Measurements from ENCODE around the gene DCP1A. TPM values are rescaled to one million over a fixed set of nuclear protein-coding genes. Genes with fewer than 3 reads are reported as not detected.
A peak's percentile ranks its signal among the peaks of the same experiment; 100 is the strongest.
"Not testable (repeated sequence)": the region's sequence is repeated elsewhere in the genome, so short reads cannot be mapped to it uniquely, and the experiment has no call there.

The DCP1A gene
- total RNA-seq, 1 donor from 2014 or later: 12.2 TPM

DNA sequence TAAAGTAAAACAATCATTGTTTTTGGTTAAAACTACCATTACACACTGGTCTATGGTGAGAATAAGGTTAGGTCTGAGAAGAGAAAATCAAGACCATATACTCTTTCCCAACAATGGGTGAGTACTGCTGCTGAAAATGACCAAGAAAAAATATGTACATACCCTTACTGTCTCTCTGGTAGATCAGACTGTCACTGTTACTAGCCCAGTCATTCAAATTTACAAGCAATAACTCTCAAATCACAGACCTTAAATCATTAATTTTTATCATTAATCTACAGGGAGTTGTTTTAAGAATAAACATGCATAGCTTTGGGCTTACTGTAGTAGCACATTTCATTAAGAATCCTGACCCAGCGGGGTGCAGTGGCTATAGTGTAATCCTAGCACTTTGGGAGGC, 17.4 kb downstream of the DCP1A start:
- DNase-seq (ENCODE audit: low read depth): no peak

DNA sequence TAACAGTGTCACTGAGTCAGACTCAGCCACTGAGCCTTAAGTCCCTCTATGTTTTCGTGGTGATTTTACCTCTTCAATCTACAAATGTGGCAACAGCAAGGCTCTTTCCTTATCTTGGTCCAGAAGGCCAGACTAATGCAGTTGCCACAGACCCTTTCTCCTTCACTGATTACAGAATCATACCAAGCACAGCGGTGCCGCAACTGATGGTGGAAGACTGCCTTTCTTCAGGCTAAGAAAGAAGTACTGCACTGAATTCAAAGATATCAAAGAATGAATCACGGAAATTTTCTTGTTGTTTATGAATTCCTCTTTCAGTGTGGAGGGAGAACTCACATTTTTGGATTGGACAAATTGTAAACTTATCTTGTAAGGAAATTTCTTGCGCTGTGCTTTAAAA, 18.6 kb downstream of the DCP1A start:
- DNase-seq (ENCODE audit: low read depth): no peak

DNA sequence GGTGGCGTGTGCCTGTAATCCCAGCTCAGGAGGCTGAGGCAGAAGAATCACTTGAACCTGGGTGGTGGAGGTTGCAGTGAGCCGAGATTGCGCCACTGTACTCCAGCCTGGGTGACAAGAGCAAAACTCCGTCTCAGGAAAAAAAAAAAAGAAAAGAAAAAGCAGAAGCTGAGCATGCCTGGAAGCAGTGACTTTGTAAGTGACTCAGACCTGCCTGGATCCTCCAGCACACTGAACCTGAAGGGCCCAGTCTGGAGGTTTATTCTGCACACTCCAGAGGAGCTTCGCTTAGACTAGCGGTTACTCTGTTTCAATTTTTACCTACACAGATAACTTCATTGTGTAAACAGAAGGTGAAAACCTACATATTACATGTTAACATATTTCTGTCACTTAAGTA, 19.4 kb downstream of the DCP1A start:
- not testable (repeated sequence) for DNase-seq (ENCODE audit: low read depth)

DNA sequence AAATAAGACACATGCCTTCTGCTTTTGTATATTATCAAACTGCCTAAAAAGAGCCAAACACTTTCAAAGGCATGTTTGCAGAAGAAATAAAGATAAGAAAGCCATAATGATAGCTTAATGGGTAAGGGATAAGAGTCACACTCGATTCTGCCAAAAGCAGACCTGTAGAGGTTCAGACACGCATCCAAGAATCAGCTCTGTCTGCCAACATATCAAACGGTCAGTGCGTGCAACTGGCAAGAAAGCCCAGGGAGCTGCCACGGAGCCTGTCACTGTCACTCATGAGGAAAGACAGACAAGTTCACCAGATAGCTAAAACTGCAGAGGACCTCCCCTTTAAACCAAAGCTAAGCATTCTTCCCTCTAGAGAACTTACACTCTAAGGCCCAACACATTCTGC, 23.2 kb downstream of the DCP1A start:
- peak; percentile 83 for DNase-seq (ENCODE audit: low read depth)

DNA sequence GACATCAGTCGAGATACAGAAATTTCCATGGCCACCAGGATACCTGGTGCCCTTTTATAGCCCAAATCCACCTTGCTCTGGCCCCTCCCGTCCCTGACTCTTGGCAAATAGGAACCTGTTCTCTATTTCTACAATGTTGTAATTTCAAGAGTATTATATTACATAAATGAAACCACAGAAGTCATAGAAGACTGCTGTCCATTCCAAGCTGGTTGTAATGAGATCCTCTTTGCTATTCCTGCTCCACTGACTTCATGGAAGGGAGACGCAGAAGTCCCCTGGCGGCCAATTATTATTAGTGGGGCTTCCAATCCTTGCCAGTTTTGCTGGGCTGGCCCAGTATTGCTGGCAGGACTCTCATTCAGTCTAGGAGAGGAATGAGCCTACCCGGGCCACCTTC, 26.6 kb downstream of the DCP1A start:
- DNase-seq (ENCODE audit: low read depth): peak; percentile 91

DNA sequence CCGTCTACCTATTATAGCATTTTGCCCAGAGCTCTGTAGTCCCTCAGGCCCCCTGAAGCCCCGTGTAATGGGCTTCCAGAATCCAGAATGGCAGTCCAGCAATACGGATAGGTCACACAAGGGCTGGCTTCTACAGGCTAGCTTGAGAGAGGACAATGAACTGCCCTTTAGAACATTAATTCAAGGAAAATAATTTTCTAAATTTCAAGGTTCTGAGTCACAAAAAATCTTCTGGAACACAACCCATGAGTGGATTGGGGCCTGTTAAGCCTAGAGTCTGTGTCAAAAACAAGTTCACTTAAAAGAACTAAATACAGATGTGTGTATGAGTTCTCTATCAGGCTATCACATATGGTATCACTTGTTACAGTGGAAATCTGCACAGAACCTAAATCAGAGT, 28.8 kb downstream of the DCP1A start:
- DNase-seq (ENCODE audit: low read depth): no peak

DNA sequence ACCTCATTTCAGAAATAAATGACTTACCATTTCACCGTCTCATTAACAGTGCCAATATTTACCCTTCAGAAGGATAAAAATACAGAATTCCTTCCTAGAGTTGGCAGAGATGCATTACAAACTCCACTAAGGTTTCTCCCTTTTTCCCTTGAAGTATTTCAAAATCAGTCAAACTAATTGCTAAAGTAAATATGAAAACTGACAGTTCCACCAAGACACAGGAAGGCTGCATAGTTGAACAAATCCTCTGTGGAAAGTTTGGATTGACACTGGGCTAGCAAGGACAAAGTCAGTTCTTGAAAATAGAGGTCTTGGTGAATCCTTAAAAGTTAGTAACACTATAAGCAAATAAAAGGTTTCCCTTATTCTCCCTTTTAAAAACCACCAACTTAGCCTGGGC, 34.5 kb downstream of the DCP1A start:
- no peak for DNase-seq (ENCODE audit: low read depth)

DNA sequence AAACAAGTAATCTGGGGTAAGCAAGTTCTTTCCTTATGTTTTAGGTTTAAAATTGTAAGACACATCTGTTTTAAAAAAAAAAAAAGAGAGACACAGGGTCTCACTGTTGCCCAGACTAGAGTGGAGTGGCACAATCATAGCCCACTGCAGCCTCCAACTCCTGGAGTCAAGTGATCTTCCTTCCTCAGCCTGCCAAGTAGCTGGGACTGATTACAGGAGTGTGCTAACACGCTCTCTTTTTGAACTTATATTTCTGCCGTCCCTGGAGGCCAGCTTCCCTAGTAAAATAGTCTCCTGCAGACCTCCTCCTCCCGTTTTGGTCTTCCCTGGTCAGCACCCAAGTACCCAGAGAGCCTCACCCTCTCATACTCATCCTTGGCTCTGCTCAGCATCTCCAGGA, 35.5 kb downstream of the DCP1A start:
- DNase-seq (ENCODE audit: low read depth): no peak

DNA sequence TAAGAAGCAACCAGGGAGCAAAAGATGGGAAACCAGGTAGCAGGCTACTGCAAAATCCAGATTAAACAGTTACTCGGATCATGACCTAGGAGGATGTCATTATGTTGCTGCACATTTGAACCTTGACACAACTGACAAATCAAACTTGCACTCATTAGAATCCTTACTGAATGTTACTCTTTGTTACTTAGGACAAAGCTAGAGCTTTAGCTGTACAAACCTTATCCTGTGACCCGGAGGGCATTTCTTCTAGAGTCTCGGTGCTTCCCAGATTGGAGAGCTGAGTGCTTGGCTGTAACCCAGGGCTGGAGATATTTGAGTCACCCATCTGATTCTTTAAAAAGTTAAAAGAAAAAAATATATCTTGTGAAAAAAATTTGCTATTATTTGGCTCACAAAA, 43.4 kb downstream of the DCP1A start:
- no peak for DNase-seq (ENCODE audit: low read depth)

DNA sequence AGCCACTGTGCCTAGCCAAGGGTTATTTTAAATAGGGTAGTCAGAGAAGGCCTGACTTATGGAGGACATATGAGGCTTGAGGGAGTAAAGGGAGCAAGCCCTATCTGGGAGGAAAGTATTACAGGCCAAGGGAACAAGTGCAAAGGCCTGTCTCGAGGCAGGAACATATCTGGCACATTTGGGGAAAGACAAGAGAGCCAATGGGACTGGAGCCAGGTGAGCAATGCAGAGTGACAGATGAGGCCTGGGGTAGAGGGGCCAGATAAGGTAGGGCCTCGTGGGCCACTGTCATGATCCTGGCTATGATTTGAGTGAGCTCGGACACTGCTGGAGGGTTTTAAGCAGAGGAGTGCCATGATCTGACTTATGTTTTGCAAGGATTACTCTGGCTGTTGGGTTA, 43.8 kb downstream of the DCP1A start:
- no peak for DNase-seq (ENCODE audit: low read depth)

DNA sequence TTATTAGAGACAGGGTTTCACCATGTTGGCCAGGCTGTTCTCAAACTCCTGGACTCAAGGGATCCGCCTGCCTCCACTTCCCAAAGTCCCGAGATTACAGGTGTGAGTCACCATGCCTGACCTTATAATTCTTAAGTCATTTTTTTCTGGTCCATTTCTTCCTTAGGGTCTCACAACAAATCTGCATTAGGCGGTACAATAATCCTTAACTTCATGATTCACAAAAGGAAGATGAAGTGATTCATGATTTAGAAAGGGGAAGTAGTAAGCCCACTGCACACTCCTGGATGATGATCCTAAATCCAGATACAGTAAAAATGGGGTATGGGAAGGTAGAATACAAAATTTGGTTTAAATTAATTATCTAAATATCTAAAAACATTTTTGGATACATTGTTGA, 46.5 kb downstream of the DCP1A start:
- DNase-seq (ENCODE audit: low read depth): no peak

DNA sequence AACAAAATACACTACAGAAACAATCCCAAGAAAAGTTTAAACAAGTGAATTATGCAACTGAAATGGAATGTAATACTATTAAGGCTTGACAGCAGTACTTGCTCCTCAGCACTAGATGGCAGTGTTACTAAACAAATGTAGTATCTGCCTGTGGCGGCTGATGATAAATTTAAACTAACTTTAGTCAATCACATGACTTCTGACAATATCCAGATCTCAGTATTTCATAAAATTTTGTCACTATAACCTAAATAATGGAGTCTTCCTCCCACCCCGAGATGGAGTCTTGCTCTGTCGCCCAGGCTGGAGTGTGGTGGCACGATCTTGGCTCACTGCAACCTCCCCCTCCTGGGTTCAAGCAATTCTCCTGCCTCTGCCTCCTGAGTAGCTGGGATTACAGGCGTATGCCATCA, 47.7 kb downstream of the DCP1A start:
- DNase-seq (ENCODE audit: low read depth): peak; percentile 57

DNA sequence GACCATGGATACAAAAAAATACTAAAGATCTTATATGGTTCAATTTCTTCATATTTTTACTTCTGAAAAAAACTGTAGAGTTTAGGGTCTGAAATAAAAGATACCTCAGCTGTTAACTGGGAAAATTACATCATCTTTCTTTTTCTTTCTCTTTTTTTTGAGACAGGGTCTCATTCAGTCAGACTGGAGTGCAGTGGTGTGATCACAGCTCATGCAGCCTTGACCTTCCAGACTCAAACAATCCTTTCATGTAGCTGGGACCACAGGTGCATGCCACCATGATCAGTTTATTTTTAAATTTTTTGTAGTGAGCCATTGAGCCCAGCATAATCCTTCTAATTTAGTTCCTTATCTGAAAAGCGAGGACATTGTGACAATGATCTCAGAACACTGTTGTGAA, 51.9 kb downstream of the DCP1A start:
- peak; percentile 40 for DNase-seq (ENCODE audit: low read depth)

DNA sequence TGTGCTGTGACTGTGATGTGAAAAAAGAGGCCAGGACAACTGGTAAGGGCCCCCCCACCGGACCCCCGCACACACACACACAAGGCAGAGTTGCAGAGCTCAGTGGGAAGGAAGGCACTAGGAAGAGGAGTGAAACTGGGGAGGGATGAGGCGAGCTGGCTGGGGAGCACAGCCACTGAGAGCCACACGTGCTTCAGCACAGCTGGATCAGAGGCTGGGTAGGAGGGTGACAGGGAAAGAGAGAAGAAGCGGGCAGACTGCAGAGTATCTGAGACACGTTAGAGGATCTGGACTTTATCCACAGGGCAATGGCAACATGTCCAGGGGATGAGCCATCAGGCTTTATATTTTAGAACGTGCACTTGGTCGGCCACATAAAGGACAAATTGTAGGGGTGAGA, 53.5 kb downstream of the DCP1A start:
- no peak for DNase-seq (ENCODE audit: low read depth)

DNA sequence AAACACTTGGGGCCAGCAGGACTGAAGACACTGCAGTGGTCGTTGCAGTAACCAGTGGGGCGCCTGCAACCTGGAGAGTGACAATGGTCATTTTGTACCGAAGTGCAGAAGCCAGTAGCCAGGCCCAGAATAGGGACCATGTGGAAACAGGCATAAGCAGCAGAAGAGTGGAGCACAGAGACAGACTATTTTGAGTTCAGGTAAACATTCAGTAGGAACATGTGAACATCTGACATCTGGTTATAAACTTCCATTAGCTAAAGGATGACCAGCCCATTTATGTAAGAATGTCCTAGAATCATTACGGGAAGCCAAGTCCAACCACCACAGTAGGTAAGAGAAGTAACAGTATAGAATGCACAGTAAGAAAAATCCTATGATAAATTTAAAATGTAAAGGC, 59.1 kb downstream of the DCP1A start:
- no peak for DNase-seq (ENCODE audit: low read depth)

DNA sequence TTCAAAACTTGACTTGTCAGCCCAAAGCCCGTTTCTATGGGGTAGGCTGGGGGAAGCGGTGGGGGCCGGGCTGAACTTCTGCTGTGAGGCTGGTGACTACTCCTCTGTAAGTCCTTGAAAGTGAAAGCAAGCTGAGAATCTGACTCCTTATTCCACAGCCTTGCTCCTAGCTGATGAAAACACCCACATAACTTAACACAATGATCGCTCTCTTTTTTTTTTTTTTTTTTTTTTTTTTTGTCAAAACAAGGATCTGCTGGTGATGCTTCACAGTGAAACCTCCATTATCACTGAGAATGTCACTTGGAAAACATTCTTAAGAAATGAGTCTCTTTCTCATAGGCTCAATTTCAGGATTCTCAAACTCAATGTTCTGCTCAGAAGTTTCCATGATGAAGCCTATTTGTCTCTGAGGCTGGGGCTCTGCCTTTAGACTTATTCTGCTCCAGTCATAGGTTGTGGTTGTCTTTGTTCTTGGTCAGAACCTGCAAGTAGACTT, 60.2 kb downstream of the DCP1A start:
- DNase-seq (ENCODE audit: low read depth): no peak

DNA sequence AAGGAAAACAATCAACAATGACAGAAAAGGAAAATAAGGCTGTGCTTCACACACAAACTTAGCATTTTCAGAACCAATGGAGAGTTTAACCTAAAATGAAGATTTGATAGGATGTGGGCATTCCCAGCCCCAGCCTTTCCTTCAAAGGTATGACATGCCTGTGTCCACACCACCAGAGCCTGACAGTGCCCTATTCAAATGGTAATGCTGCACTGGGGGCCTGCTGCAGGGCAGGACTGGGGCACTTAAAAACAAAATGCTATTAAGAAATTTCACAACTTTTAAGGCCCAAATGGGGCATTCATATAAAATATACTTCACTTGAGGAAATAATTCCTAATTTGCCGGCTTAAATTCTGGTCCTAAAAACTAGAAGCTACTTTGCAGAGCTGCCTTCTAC, 60.6 kb downstream of the DCP1A start:
- DNase-seq (ENCODE audit: low read depth): no peak

DNA sequence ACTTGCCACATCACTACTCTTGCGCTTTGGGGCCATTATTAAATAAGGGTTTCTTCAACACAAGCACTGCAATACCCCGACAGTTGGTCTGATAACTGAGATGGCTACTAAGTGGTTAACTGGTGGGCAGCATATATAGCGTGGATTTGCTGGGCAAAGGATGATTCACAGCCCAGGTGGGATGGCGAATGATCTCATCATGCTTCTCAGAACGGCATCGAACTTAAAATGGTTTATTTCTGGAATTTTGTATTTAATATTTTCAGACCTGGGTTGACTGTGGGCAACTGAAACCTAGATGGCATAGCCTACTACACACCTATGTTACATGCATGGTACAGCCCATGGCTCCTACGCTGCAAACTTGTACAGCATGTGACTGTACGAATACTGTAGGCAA, 64.8 kb downstream of the DCP1A start:
- DNase-seq (ENCODE audit: low read depth): no peak

DNA sequence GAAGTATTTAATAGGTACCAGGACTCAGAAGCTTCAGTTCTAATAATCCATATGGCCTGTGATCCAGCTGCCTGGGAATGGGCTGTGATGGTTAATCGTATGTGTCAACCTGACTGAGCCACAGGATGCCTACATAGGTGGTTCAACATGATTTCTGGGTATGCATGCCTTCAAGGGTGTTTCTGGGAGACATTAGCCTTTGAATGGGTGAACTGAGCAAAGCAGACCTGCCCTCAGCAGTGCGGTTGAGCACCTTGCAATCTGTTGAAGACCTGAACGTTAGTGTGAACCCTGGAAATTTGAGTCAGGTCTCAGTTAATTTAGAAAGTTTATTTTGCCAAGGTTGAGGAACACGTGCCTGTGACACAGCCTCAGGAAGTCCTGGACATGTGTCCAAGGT, 68.7 kb downstream of the DCP1A start:
- no peak for DNase-seq (ENCODE audit: low read depth)

DNA sequence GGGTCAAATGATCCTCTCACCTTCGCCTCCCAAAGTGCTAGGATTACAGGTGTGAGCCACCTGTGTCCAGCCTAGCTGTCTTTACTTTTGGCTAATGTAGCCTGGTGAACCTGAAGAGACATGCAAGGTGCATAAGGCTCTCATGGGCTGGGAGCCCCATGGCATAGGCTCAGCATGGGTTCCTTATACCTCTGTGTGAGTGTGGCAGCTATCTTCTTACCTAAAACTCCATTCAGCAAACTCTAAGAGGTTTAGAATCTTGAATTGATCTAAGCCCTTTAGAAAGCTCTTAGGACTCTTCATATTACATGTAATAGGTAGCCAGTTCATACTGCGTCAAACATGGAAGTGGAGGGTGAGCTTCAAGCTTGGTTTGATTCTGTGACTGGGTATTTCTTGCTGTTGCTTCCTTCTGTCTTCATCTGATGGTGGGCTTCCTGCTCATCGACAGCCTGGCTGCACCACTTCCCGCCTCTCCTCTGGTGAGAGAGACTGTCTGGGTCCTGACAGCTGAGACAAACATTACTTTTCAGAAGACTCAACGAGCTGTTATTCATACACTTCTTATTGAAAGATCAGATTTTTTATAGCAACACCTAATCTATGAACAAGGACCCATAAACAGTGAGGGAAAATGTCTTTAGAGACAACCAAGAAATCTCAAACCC, 72.3 kb downstream of the DCP1A start:
- no peak for DNase-seq (ENCODE audit: low read depth)

DNA sequence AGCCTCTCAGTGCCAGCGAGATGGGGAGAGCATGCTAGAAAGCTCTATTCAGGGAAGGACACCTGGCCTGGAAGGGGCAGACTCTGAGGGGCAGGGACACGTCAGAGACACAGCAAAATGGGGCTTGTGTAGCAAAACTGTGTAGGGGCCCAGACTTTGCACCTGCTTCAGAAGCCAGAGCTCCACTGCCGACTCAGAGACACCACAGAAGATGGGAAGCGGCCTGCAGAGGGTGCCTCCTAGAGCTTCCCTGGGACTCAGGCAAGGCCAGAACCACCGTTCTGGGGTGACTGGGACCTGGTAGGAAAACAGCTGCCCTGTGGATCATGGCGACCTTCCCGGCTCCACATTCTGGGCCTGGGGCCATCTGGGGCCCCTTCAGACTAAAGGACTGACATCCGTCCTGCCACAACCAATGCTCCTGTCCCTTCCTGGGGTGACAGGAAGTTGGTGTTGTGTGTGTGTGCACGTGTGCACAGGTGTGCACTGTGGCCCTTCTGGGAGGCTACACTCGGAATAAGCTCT, 74.1 kb downstream of the DCP1A start:
- DNase-seq (ENCODE audit: low read depth): peak; percentile 16

DNA sequence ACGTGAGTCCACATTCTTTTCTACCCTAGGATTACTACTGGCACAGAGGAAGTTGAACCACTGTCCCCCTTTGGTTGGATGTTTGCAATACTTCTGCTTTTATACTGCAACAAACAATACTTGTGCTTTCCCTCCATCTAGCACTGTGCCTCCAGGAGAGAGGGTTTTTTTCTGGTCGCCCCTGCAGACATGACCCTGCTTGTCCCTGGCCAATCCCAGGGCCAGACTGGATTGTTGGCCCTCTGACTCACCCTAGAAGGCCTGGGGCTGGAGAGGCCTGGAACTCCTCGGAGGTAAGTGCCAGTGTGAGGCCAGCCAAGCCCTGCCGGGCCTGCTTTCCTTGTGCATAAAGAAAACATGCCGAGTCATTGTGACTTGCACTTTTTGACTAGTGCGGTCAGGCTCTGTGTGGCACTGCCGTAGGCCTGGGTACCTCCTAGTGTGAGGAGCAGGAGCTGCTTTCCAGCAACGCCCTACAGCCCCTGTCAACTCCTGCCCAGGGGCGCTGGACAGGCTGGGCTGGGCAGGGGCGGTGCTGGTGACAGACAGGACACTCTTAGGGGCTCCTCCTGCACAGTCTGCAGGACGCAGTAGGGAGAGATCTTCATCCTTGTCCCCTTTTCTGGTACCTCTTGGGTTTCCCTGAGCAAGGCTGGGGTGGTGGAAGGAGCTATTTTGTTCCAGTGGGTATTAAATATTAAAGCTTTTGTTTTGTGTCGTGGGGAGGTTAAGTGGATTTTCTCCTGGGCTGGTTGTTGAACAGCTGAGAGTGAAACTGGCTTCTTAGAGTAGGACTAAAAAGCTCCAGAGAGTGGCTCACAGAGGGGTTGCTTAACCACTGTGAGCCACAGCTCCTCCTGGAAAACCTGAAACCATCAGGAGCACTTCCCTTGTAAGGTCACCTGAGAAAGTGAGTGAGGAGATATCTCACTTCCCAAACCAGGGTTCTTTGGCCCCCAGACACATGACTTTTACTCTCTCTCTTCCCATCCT, 77.2 kb downstream of the DCP1A start:
- peak; percentile 98 for DNase-seq (ENCODE audit: low read depth)

Data from myocyte (in vitro differentiated cells).